Measurements from ENCODE around the gene SRGAP3. TPM values are rescaled to one million over a fixed set of nuclear protein-coding genes. Genes with fewer than 3 reads are reported as not detected.

The SRGAP3 gene
- total RNA-seq, 3 donors from 2014 or later, result 0.27 to 2.0 (median 0.42) TPM

DNA sequence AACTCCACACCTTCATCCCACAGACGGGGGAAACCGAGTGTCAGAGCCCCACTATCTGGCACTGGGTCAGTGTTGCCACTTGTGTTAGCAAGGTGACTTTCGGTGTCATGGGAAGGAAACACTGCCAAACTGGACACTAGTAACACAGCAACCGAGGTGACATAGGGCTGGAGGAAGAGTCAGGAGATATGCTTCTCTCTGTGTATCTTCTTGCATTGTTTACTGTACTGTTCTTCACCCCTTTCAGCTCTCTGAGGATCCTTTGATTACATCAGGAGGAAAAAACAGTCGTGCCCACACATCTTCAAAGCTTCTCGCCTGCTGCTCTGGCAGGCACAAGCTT, 176.8 kb downstream of the SRGAP3 start:
- Mint-ChIP-seq H3K9me3 (no peaks in the 10 kb centered on the region), H3K36me3 (ENCODE audit: insufficient read depth) (no peaks in the 10 kb centered on the region), H3K27me3 (ENCODE audit: low read depth) (no peaks in the 10 kb centered on the region), H3K4me1 (ENCODE audit: low read depth) (no peaks in the 10 kb centered on the region), H3K4me3 (no peak overlapping the region)
- ATAC-seq (no peak), DNase-seq (no peak)

GRCh38 chr3:9071936-9072666, 177.3 kb downstream of the SRGAP3 start:
- no peak for DNase-seq
- Mint-ChIP-seq H3K4me3 (no peak overlapping the region), H3K36me3 (ENCODE audit: insufficient read depth) (no peaks in the 10 kb centered on the region), H3K27me3 (ENCODE audit: low read depth) (no peaks in the 10 kb centered on the region), H3K4me1 (ENCODE audit: low read depth) (no peaks in the 10 kb centered on the region), H3K9me3 (no peaks in the 10 kb centered on the region)
- no peak for ATAC-seq

DNA sequence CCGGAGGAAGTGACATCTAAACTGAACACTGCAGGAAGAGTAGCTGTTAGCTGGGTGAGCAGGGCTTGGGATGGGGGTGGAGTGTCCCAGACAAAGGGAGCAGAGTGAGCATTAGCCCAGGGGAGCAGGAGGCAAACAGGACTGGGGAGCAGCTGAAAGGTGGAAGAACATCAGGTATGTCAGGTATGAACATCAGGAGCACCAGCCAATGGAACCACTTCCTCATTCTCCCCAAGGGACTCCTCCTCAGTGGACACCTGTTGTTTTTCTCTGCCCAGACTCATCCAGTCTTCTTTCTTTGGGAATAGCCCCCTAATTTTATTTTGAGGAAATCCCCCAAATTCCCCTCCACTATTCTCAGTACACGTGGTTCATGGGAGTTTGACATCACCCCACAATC, 178.5 kb downstream of the SRGAP3 start:
- ATAC-seq (no peak), DNase-seq (no peak)
- no peak overlapping the region for H3K4me3 Mint-ChIP-seq
- H3K27me3 Mint-ChIP-seq (ENCODE audit: low read depth), result no peaks in the 10 kb centered on the region
- H3K9me3 Mint-ChIP-seq, result no peaks in the 10 kb centered on the region
- H3K4me1 Mint-ChIP-seq (ENCODE audit: low read depth), result no peaks in the 10 kb centered on the region
- no peaks in the 10 kb centered on the region for H3K36me3 Mint-ChIP-seq (ENCODE audit: insufficient read depth)

DNA sequence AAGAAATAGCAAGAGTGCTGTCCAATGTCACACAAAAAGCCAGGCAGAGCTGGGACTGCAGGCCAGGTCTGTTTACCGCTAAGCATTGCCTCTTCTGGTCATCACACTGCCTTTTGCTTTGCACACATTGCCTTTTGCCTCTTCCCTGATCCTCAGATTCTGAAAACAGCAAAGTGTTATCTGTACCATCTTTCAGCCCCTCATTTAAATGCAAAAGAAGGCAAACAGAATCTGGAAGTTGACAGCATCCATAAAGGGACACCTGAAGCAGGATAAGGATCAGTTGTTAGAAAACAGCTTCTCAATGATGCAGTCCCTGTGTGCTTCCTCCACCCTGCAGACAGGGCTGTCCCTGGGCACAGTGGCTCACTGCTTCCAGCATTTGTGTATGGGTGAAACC, 179.5 kb downstream of the SRGAP3 start:
- no peak for DNase-seq
- Mint-ChIP-seq H3K27me3 (ENCODE audit: low read depth) (no peaks in the 10 kb centered on the region), H3K4me3 (no peak overlapping the region), H3K4me1 (ENCODE audit: low read depth) (no peaks in the 10 kb centered on the region), H3K36me3 (ENCODE audit: insufficient read depth) (no peaks in the 10 kb centered on the region), H3K9me3 (no peaks in the 10 kb centered on the region)
- no peak for ATAC-seq

- Mint-ChIP-seq H3K9me3 (no peaks in the 10 kb centered on the region), H3K27me3 (ENCODE audit: low read depth) (no peaks in the 10 kb centered on the region), H3K36me3 (ENCODE audit: insufficient read depth) (peaks cover 2% of the 10 kb centered on the region), H3K4me1 (ENCODE audit: low read depth) (no peaks in the 10 kb centered on the region), H3K4me3 (no peak overlapping the region)
- DNase-seq (no peak), ATAC-seq (no peak)
Observed at GRCh38 chr3:9068051-9068450, 181.4 kb downstream of the SRGAP3 start.

- no peaks in the 10 kb centered on the region for H3K4me1 Mint-ChIP-seq (ENCODE audit: low read depth)
- no peaks in the 10 kb centered on the region for H3K27me3 Mint-ChIP-seq (ENCODE audit: low read depth)
- peaks cover 4% of the 10 kb centered on the region for H3K9me3 Mint-ChIP-seq
- H3K36me3 Mint-ChIP-seq (ENCODE audit: insufficient read depth), result peaks cover 2% of the 10 kb centered on the region
- H3K4me3 Mint-ChIP-seq, result no peak overlapping the region
- ATAC-seq, result no peak
- DNase-seq, result no peak
Observed at GRCh38 chr3:9067352-9067975, 182.0 kb downstream of the SRGAP3 start.

DNA sequence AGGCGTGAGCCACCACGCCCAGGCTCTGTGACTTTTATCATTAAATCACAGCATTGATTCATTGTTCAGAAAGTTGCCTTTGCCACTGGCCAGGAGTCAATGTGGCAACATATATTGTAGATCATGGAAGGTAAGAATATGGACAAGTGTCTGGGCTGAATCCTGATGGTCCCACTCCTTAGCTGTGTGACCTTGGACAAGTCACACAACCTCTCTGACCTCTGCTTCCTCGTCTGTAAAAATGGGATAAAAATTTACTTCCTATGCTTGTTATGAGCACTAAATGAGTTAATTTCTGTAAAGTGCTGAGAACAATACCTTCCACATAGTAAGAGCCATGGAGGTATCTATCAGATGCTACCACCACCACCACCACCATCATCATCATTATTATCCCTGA, 182.7 kb downstream of the SRGAP3 start:
- no peaks in the 10 kb centered on the region for H3K4me1 Mint-ChIP-seq (ENCODE audit: low read depth)
- no peak overlapping the region for H3K4me3 Mint-ChIP-seq
- DNase-seq, result no peak
- peaks cover 7% of the 10 kb centered on the region for H3K9me3 Mint-ChIP-seq
- no peak for ATAC-seq
- H3K36me3 Mint-ChIP-seq (ENCODE audit: insufficient read depth), result peaks cover 2% of the 10 kb centered on the region
- no peaks in the 10 kb centered on the region for H3K27me3 Mint-ChIP-seq (ENCODE audit: low read depth)

DNA sequence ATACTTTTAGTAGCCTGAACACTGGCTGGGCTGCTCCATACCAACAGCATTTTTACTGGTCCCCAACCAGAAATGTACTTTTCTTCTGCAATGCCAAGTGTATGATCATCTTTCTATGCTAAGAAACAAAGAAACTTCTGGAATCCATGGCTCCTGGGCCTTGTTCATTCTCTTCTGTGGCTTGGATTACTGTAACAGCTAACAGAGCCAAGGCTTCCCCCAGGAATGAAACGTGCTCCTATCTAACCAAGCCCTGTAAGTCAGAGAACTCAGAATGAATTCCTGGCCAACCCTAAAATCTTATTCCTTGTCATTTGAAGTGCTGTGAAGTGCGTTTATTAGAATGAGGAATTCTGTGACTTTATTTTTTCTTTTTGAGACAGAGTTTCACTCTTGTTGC, 183.3 kb downstream of the SRGAP3 start:
- Mint-ChIP-seq H3K4me3 (no peak overlapping the region), H3K27me3 (ENCODE audit: low read depth) (no peaks in the 10 kb centered on the region), H3K36me3 (ENCODE audit: insufficient read depth) (peaks cover 2% of the 10 kb centered on the region), H3K9me3 (peaks cover 7% of the 10 kb centered on the region), H3K4me1 (ENCODE audit: low read depth) (no peaks in the 10 kb centered on the region)
- no peak for DNase-seq
- ATAC-seq, result no peak

- Mint-ChIP-seq H3K4me3 (no peak overlapping the region), H3K36me3 (ENCODE audit: insufficient read depth) (peaks cover 2% of the 10 kb centered on the region), H3K4me1 (ENCODE audit: low read depth) (no peaks in the 10 kb centered on the region), H3K27me3 (ENCODE audit: low read depth) (no peaks in the 10 kb centered on the region), H3K9me3 (peaks cover 7% of the 10 kb centered on the region)
- ATAC-seq, result no peak
- no peak for DNase-seq
Observed at GRCh38 chr3:9064850-9065249, 184.6 kb downstream of the SRGAP3 start.

- Mint-ChIP-seq H3K27me3 (ENCODE audit: low read depth) (no peaks in the 10 kb centered on the region), H3K4me1 (ENCODE audit: low read depth) (no peaks in the 10 kb centered on the region), H3K4me3 (no peak overlapping the region), H3K9me3 (peaks cover 7% of the 10 kb centered on the region), H3K36me3 (ENCODE audit: insufficient read depth) (peaks cover 2% of the 10 kb centered on the region)
- no peak for ATAC-seq
- no peak for DNase-seq
Observed at GRCh38 chr3:9064251-9064650, 185.2 kb downstream of the SRGAP3 start.

DNA sequence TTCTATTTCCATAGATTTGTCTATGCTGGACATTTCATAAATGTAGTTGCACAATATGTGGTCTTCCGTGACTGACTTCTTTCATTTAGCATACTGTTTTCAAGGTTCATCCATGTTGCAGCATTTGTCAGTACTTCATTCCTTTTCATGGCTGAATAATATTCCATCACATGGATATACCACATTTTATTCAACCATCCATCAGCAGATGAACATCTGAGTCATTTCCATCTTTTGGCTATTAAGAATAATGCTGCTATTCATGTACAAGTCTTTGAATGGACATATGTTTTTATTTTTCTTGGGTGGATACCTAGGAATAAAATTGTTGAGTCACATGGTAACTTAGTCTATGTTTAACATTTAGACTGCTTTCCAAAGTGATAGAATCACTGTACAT, 186.9 kb downstream of the SRGAP3 start:
- Mint-ChIP-seq H3K9me3 (peaks cover 7% of the 10 kb centered on the region), H3K36me3 (ENCODE audit: insufficient read depth) (peaks cover 2% of the 10 kb centered on the region), H3K4me1 (ENCODE audit: low read depth) (no peaks in the 10 kb centered on the region), H3K4me3 (no peak overlapping the region), H3K27me3 (ENCODE audit: low read depth) (no peaks in the 10 kb centered on the region)
- DNase-seq (no peak), ATAC-seq (no peak)

- DNase-seq (no peak), ATAC-seq (no peak)
- no peaks in the 10 kb centered on the region for H3K4me1 Mint-ChIP-seq (ENCODE audit: low read depth)
- H3K4me3 Mint-ChIP-seq, result no peak overlapping the region
- H3K36me3 Mint-ChIP-seq (ENCODE audit: insufficient read depth), result peaks cover 2% of the 10 kb centered on the region
- H3K27me3 Mint-ChIP-seq (ENCODE audit: low read depth), result no peaks in the 10 kb centered on the region
- H3K9me3 Mint-ChIP-seq, result peaks cover 7% of the 10 kb centered on the region
Observed at GRCh38 chr3:9061634-9062033, 187.8 kb downstream of the SRGAP3 start.

DNA sequence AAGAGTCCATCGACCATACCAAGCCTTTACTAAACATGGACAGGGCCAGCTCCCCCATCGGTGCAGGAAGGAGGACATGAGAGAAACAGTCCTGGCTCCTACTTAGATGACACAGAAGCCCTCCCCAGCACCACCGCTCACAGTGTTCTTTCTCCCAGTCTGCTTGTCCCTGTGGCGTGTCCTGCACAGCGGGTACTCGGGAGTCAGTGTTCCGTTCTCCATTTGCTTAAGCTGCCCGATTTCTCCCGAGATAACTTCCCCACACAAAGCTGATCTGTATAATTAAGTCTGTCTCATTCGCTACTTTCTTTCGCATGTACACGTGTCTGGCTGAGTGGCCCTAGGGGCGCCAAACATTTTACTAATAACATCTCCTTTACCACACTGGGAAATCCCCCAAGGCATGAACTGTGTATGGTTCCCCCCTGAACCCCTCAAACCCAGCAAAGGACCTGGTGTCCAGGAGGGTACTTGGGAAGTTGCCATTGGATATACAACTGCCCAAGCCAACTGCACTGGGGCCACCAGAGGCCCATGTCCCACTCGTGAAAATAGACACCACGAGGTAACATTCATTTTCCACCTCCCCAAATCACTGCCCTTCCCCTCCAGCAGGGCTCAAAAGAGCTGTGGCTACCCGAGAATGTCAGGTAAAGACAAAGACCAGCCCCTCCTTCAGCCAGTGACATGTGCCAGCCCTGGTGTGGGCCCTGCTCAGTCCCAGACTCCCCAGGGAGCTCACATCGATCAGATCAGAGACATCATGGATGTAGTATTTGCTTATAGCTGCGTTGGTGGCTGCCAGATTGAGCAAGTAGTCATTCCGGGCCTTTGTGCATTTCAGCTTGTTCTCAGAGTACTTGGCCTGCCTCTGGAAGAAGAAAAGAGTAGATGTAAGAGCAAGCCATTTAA, 189.7 kb downstream of the SRGAP3 start:
- Mint-ChIP-seq H3K4me3 (no peak overlapping the region), H3K36me3 (ENCODE audit: insufficient read depth) (peaks cover 2% of the 10 kb centered on the region), H3K4me1 (ENCODE audit: low read depth) (no peaks in the 10 kb centered on the region), H3K9me3 (peaks cover 7% of the 10 kb centered on the region), H3K27me3 (ENCODE audit: low read depth) (no peaks in the 10 kb centered on the region)
- ATAC-seq (no peak), DNase-seq (no peak)

GRCh38 chr3:9056581-9056980, 192.9 kb downstream of the SRGAP3 start:
- H3K27me3 Mint-ChIP-seq (ENCODE audit: low read depth), result no peaks in the 10 kb centered on the region
- no peaks in the 10 kb centered on the region for H3K4me1 Mint-ChIP-seq (ENCODE audit: low read depth)
- peaks cover 3% of the 10 kb centered on the region for H3K36me3 Mint-ChIP-seq (ENCODE audit: insufficient read depth)
- ATAC-seq, result no peak
- peaks cover 8% of the 10 kb centered on the region for H3K9me3 Mint-ChIP-seq
- no peak for DNase-seq
- no peak overlapping the region for H3K4me3 Mint-ChIP-seq

All from activated T-cell treated with anti-CD3 and anti-CD28 coated beads, Interleukin-2, amount 50 U/mL, for 4 hours (primary cell).